Measurements from ENCODE around the gene TIMM23. TPM values are rescaled to one million over a fixed set of nuclear protein-coding genes. Genes with fewer than 3 reads are reported as not detected.

TIMM23 gene
- polyA plus RNA-seq, 2 of the 4 experiments (the other 2 are of a cell fraction) = 134 to 202 TPM

- CTCF ChIA-PET = interaction anchor here (0.9 kb wide), 1 partner anchor 183 kb away, joined by 3 read pairs; no protein-coding TSS in a partner anchor
- WGBS (ENCODE audit: missing lambda C conversion rate) = 33% methylated on average over 8 of the region's 8 CpGs
- DNase-seq (ENCODE audit: low read depth in 1 of 2, low spot score in 1 of 2) (no peak), FAIRE-seq (no peak), ATAC-seq (peak; percentile 35 to 58; a peak in 3 of 6 replicates)
- Histone ChIP-seq H3K9me3 (no peaks in the 10 kb centered on the region), H3K4me2 (no peak overlapping the region), H3K4me1 (peaks cover 4% of the 10 kb centered on the region; the same call in 1 of the 3 replicates), H3K4me3 (no peak overlapping the region), H3K27ac (no peak overlapping the region)
- TF ChIP-seq MAZ (IDR thresholded peaks at IDR 0.05; ENCODE audit: borderline replicate concordance, low read depth, low read length) (no peak), RNF2 (IDR thresholded peaks at IDR 0.05; ENCODE audit: borderline replicate concordance, low read depth) (no peak), KDM1A (IDR thresholded peaks at IDR 0.05; ENCODE audit: low read depth) (no peak), ZFP36 (IDR thresholded peaks at IDR 0.05; ENCODE audit: borderline replicate concordance, partially characterized antibody) (no peak)
- TF ChIP-seq, protein P1, sequence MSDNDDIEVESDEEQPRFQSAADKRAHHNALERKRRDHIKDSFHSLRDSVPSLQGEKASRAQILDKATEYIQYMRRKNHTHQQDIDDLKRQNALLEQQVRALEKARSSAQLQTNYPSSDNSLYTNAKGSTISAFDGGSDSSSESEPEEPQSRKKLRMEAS (IDR thresholded peaks at IDR 0.05) = no peak
- POLR2A ChIA-PET = no interaction called here
These were observed 63.9 kb downstream of the TIMM23 start for GRCh38 chr10:46035923-46036849.

- ATAC-seq (0 out of 6 replicates have a peak, but pooled peaks of 1 of the 2 experiments have one; percentile 7), DNase-seq (ENCODE audit: low read depth in 1 of 2, low spot score in 1 of 2) (no peak), FAIRE-seq (no peak)
- H3K4me1 ChIP-seq = 0 out of 3 replicates have a peak, but pooled peaks cover 4% of the 10 kb centered on the region
- H3K27ac ChIP-seq = no peak overlapping the region
- ChIA-PET CTCF (interaction anchor here (0.9 to 1.6 kb wide), 2 partner anchors 9 to 182 kb away, joined by 3 to 6 read pairs; no protein-coding TSS in a partner anchor), POLR2A (no interaction called here)
- no peak overlapping the region for H3K4me2 ChIP-seq
- no peak overlapping the region for H3K4me3 ChIP-seq
- 69% methylated on average over 8 of the region's 8 CpGs for WGBS (ENCODE audit: missing lambda C conversion rate)
- TF ChIP-seq GATA3 (IDR thresholded peaks at IDR 0.05; ENCODE audit: borderline replicate concordance) (no peak), TP53 (CRISPR knock-in tag; IDR thresholded peaks at IDR 0.05) (no peak), FOSB (CRISPR knock-in tag; IDR thresholded peaks at IDR 0.05) (no peak), ELK1 (IDR thresholded peaks at IDR 0.05; ENCODE audit: low read depth, low read length) (no peak), CEBPB (IDR thresholded peaks at IDR 0.05) (no peak), FOSL2 (IDR thresholded peaks at IDR 0.05) (no peak), FOSL2 (CRISPR knock-in tag; IDR thresholded peaks at IDR 0.05) (no peak), NR3C1 (IDR thresholded peaks at IDR 0.05) (no peak), HEYL (CRISPR knock-in tag; IDR thresholded peaks at IDR 0.05) (no peak), KDM5A (IDR thresholded peaks at IDR 0.05) (no peak), HOXB5 (CRISPR knock-in tag; IDR thresholded peaks at IDR 0.05) (no peak), CBX2 (IDR thresholded peaks at IDR 0.05; ENCODE audit: borderline replicate concordance, low read depth) (no peak), MYC (IDR thresholded peaks at IDR 0.05; ENCODE audit: borderline replicate concordance, low read length) (no peak), POLR2AphosphoS2 (conservative IDR thresholded peaks at IDR 0.05; ENCODE audit: low read length) (no peak)
- TF ChIP-seq, protein P2, sequence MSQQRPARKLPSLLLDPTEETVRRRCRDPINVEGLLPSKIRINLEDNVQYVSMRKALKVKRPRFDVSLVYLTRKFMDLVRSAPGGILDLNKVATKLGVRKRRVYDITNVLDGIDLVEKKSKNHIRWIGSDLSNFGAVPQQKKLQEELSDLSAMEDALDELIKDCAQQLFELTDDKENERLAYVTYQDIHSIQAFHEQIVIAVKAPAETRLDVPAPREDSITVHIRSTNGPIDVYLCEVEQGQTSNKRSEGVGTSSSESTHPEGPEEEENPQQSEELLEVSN (IDR thresholded peaks at IDR 0.05; ENCODE audit: borderline replicate concordance, low read depth) = no peak
- H3K9me3 ChIP-seq = no peaks in the 10 kb centered on the region
These were observed 65.0 kb downstream of the TIMM23 start for GRCh38 chr10:46037107-46037825.

- Histone ChIP-seq H3K4me3 (no peak overlapping the region), H3K27ac (no peak overlapping the region), H3K4me2 (no peak overlapping the region), H3K9me3 (no peaks in the 10 kb centered on the region), H3K4me1 (no peaks in the 10 kb centered on the region)
- TF ChIP-seq CBX2 (IDR thresholded peaks at IDR 0.05; ENCODE audit: borderline replicate concordance, low read depth) = no peak
- no peak for TF ChIP-seq EHMT2 (IDR thresholded peaks at IDR 0.05; ENCODE audit: low read depth)
- ChIA-PET CTCF (interaction anchor here (1.0 kb wide), 1 partner anchor 8 kb away, joined by 5 read pairs; no protein-coding TSS in a partner anchor), POLR2A (no interaction called here)
- FAIRE-seq (no peak), ATAC-seq (no peak), DNase-seq (ENCODE audit: low read depth in 1 of 2, low spot score in 1 of 2) (no peak)
- 47% methylated on average over 3 of the region's 3 CpGs for WGBS (ENCODE audit: missing lambda C conversion rate)
These were observed 67.7 kb downstream of the TIMM23 start for GRCh38 chr10:46040004-46040403.

All from A549 (cell line).